ENCODE measurements around the gene NAPA. TPM values are rescaled to one million over a fixed set of nuclear protein-coding genes. Genes with fewer than 3 reads are reported as not detected.

Gene NAPA
- total RNA-seq, 5 donors from 2014 or later (not counting 1 experiment from before 2014, with no cell fraction given), result 81.1 to 119 (median 86.7) TPM

- Histone ChIP-seq H3K9me3 (no peaks in the 10 kb centered on the region), H3K27ac (ENCODE audit: low read length) (no peak overlapping the region), H3K4me1 (ENCODE audit: control insufficient read depth in 1 of 2, extremely low read depth in 1 of 2, insufficient read depth in 2 of 2, low read length in 2 of 2) (peaks cover 2 to 9% of the 10 kb centered on the region in 2 experiments), H3K27me3 (replicated peaks in 1 of 2; ENCODE audit: control insufficient read depth in 2 of 2, extremely low read depth in 1 of 2, insufficient read depth in 2 of 2, low read length in 1 of 2) (peaks cover 0 to 25% of the 10 kb centered on the region in 2 experiments), H3K36me3 (ENCODE audit: control insufficient read depth in 2 of 2, extremely low read depth in 1 of 2, insufficient read depth in 1 of 2, low read length in 1 of 2) (no peaks in the 10 kb centered on the region), H3K4me3 (ENCODE audit: control insufficient read depth in 1 of 2, extremely low read depth in 1 of 2, low read length in 1 of 2) (no peak overlapping the region)
- peaks cover 4 to 24% of the 10 kb centered on the region in 2 donors for H3K27me3 Mint-ChIP-seq
- H3K4me3 Mint-ChIP-seq, result no peak overlapping the region
- peaks cover 0 to 5% (median 3%) of the 10 kb centered on the region in 3 donors for H3K4me1 Mint-ChIP-seq
- ChIA-PET CTCF (interaction anchor here in 1 of 2 donors (0.7 kb wide), 1 partner anchor 142 kb away, joined by 3 read pairs; no protein-coding TSS in a partner anchor), POLR2A (interaction anchor here in 1 of 2 donors (0.6 kb wide), 1 partner anchor 845 kb away, joined by 3 read pairs; a partner anchor contains a TSS)
- H3K36me3 Mint-ChIP-seq, result peaks cover 5% of the 10 kb centered on the region
- DNase-seq, result no peak
- no peaks in the 10 kb centered on the region for H3K9me3 Mint-ChIP-seq
- H3K27ac Mint-ChIP-seq, result no peak overlapping the region
- WGBS (ENCODE audit: insufficient coverage), result 83% methylated on average over 15 of the region's 17 CpGs
- ATAC-seq (replicated peaks in 1 of 4), result no peak
Measured at GRCh38 chr19:47476438-47476972, 38.4 kb downstream of the NAPA start.

- DNase-seq, result no peak
- Histone ChIP-seq H3K4me3 (ENCODE audit: control insufficient read depth in 1 of 2, extremely low read depth in 1 of 2, low read length in 1 of 2) (no peak overlapping the region), H3K36me3 (ENCODE audit: control insufficient read depth in 2 of 2, extremely low read depth in 1 of 2, insufficient read depth in 1 of 2, low read length in 1 of 2) (no peaks in the 10 kb centered on the region), H3K27me3 (replicated peaks in 1 of 2; ENCODE audit: control insufficient read depth in 2 of 2, extremely low read depth in 1 of 2, insufficient read depth in 2 of 2, low read length in 1 of 2) (peaks cover 0 to 36% of the 10 kb centered on the region in 2 experiments), H3K9me3 (no peaks in the 10 kb centered on the region), H3K27ac (ENCODE audit: low read length) (no peak overlapping the region), H3K4me1 (ENCODE audit: control insufficient read depth in 1 of 2, extremely low read depth in 1 of 2, insufficient read depth in 2 of 2, low read length in 2 of 2) (peaks cover 2 to 17% of the 10 kb centered on the region in 2 experiments)
- peaks cover 6 to 10% (median 10%) of the 10 kb centered on the region in 3 donors for H3K4me1 Mint-ChIP-seq
- ChIA-PET CTCF (interaction anchor here in 1 of 2 donors (0.5 kb wide), 1 partner anchor 173 kb away, joined by 6 read pairs; no protein-coding TSS in a partner anchor), POLR2A (no interaction called here)
- no peak overlapping the region for H3K4me3 Mint-ChIP-seq
- peaks cover 14 to 33% of the 10 kb centered on the region in 2 donors for H3K27me3 Mint-ChIP-seq
- H3K9me3 Mint-ChIP-seq, result no peaks in the 10 kb centered on the region
- H3K27ac Mint-ChIP-seq, result no peak overlapping the region
- WGBS (ENCODE audit: insufficient coverage), result 91% methylated on average over 9 of the region's 9 CpGs
- peaks cover 5% of the 10 kb centered on the region for H3K36me3 Mint-ChIP-seq
- ATAC-seq (replicated peaks in 1 of 4), result no peak
Measured at GRCh38 chr19:47475465-47475864, 39.4 kb downstream of the NAPA start.

GRCh38 chr19:47473336-47473735, 41.5 kb downstream of the NAPA start:
- ChIA-PET CTCF (no interaction called here), POLR2A (interaction anchor here (0.6 kb wide), 2 partner anchors 113 to 727 kb away, joined by 3 to 6 read pairs; no protein-coding TSS in a partner anchor)
- ATAC-seq (replicated peaks in 1 of 4), result no peak
- Mint-ChIP-seq H3K9me3 (no peaks in the 10 kb centered on the region), H3K4me3 (no peak overlapping the region), H3K36me3 (peaks cover 3% of the 10 kb centered on the region), H3K27ac (no peak overlapping the region), H3K27me3 (peaks cover 27 to 53% of the 10 kb centered on the region in 2 donors), H3K4me1 (peaks cover 6 to 13% (median 12%) of the 10 kb centered on the region in 3 donors)
- Histone ChIP-seq H3K4me3 (ENCODE audit: control insufficient read depth in 1 of 2, extremely low read depth in 1 of 2, low read length in 1 of 2) (no peak overlapping the region), H3K4me1 (ENCODE audit: control insufficient read depth in 1 of 2, extremely low read depth in 1 of 2, insufficient read depth in 2 of 2, low read length in 2 of 2) (peaks cover 2 to 17% of the 10 kb centered on the region in 2 experiments), H3K36me3 (ENCODE audit: control insufficient read depth in 2 of 2, extremely low read depth in 1 of 2, insufficient read depth in 1 of 2, low read length in 1 of 2) (no peaks in the 10 kb centered on the region), H3K9me3 (no peaks in the 10 kb centered on the region), H3K27me3 (replicated peaks in 1 of 2; ENCODE audit: control insufficient read depth in 2 of 2, extremely low read depth in 1 of 2, insufficient read depth in 2 of 2, low read length in 1 of 2) (peaks cover 2 to 57% of the 10 kb centered on the region in 2 experiments), H3K27ac (ENCODE audit: low read length) (no peak overlapping the region)
- no peak for DNase-seq
- 86% methylated on average over 4 of the region's 10 CpGs for WGBS (ENCODE audit: insufficient coverage)

GRCh38 chr19:47471733-47472457, 43.0 kb downstream of the NAPA start, which contains the start of gene SLC8A2:
Gene SLC8A2 (minus strand): TSS chr19:47471893. CDS start chr19:47466403, 5,490 bp downstream.
- peak; percentile 52 to 89 (median 70) for ATAC-seq (replicated peaks in 1 of 4)
- Mint-ChIP-seq H3K27ac (peak within 1 kb of the TSS in 1 of 2 donors; percentile 67), H3K9me3 (no peaks in the 10 kb centered on the region), H3K27me3 (peaks cover 33 to 60% of the 10 kb centered on the region in 2 donors), H3K36me3 (peaks cover 3% of the 10 kb centered on the region), H3K4me3 (peak within 1 kb of the TSS in 2 of 3 donors; percentile 26 to 63), H3K4me1 (peaks cover 6 to 13% (median 12%) of the 10 kb centered on the region in 3 donors)
- WGBS (ENCODE audit: insufficient coverage), result 11% methylated on average over 9 of the region's 29 CpGs
- ChIA-PET POLR2A (no interaction called here), CTCF (interaction anchor here in 1 of 2 donors (0.5 kb wide), 1 partner anchor 105 kb away, joined by 3 read pairs; no protein-coding TSS in a partner anchor)
- peaks cover 2 to 69% of the 10 kb centered on the region in 2 experiments for H3K27me3 ChIP-seq (replicated peaks in 1 of 2; ENCODE audit: control insufficient read depth in 2 of 2, extremely low read depth in 1 of 2, insufficient read depth in 2 of 2, low read length in 1 of 2)
- H3K4me1 ChIP-seq (ENCODE audit: control insufficient read depth in 1 of 2, extremely low read depth in 1 of 2, insufficient read depth in 2 of 2, low read length in 2 of 2), result peaks cover 2 to 17% of the 10 kb centered on the region in 2 experiments
- H3K27ac ChIP-seq (ENCODE audit: low read length), result no peak within 1 kb of the TSS
- DNase-seq, result peak in 34 of 35 experiments; percentile 25 to 80 (median 67)
- H3K36me3 ChIP-seq (ENCODE audit: control insufficient read depth in 2 of 2, extremely low read depth in 1 of 2, insufficient read depth in 1 of 2, low read length in 1 of 2), result no peaks in the 10 kb centered on the region
- no peaks in the 10 kb centered on the region for H3K9me3 ChIP-seq
- H3K4me3 ChIP-seq (ENCODE audit: control insufficient read depth in 1 of 2, extremely low read depth in 1 of 2, low read length in 1 of 2), result peak within 1 kb of the TSS in 1 of 2 donors; percentile 15

GRCh38 chr19:47471381-47471732, 43.5 kb downstream of the NAPA start:
- H3K4me3 ChIP-seq (ENCODE audit: control insufficient read depth in 1 of 2, extremely low read depth in 1 of 2, low read length in 1 of 2), result peak overlapping the region in 1 of 2 donors; percentile 15
- Mint-ChIP-seq H3K27me3 (peaks cover 33 to 60% of the 10 kb centered on the region in 2 donors), H3K36me3 (peaks cover 3% of the 10 kb centered on the region), H3K9me3 (no peaks in the 10 kb centered on the region), H3K4me3 (peak overlapping the region in 1 of 3 donors; percentile 63), H3K4me1 (peaks cover 6 to 13% (median 12%) of the 10 kb centered on the region in 3 donors), H3K27ac (peak overlapping the region in 1 of 2 donors; percentile 67)
- DNase-seq (no peak), ATAC-seq (replicated peaks in 1 of 4) (peak in 2 of 4 experiments; percentile 21 to 31)
- no peaks in the 10 kb centered on the region for H3K36me3 ChIP-seq (ENCODE audit: control insufficient read depth in 2 of 2, extremely low read depth in 1 of 2, insufficient read depth in 1 of 2, low read length in 1 of 2)
- peaks cover 2 to 74% of the 10 kb centered on the region in 2 experiments for H3K27me3 ChIP-seq (replicated peaks in 1 of 2; ENCODE audit: control insufficient read depth in 2 of 2, extremely low read depth in 1 of 2, insufficient read depth in 2 of 2, low read length in 1 of 2)
- WGBS (ENCODE audit: insufficient coverage), result 7% methylated on average over 2 of the region's 16 CpGs
- H3K9me3 ChIP-seq, result no peaks in the 10 kb centered on the region
- ChIA-PET POLR2A (no interaction called here), CTCF (no interaction called here)
- no peak overlapping the region for H3K27ac ChIP-seq (ENCODE audit: low read length)
- H3K4me1 ChIP-seq (ENCODE audit: control insufficient read depth in 1 of 2, extremely low read depth in 1 of 2, insufficient read depth in 2 of 2, low read length in 2 of 2), result peaks cover 2 to 17% of the 10 kb centered on the region in 2 experiments

- 29% methylated on average over 13 of the region's 13 CpGs for WGBS (ENCODE audit: insufficient coverage)
- no peaks in the 10 kb centered on the region for H3K36me3 ChIP-seq (ENCODE audit: control insufficient read depth in 2 of 2, extremely low read depth in 1 of 2, insufficient read depth in 1 of 2, low read length in 1 of 2)
- H3K27ac ChIP-seq (ENCODE audit: low read length), result no peak overlapping the region
- no peak for ATAC-seq (replicated peaks in 1 of 4)
- Mint-ChIP-seq H3K27ac (peak overlapping the region in 1 of 2 donors; percentile 67), H3K27me3 (peaks cover 33 to 65% of the 10 kb centered on the region in 2 donors), H3K36me3 (peaks cover 3% of the 10 kb centered on the region), H3K4me3 (peak overlapping the region in 1 of 3 donors; percentile 63), H3K9me3 (no peaks in the 10 kb centered on the region), H3K4me1 (peaks cover 6 to 13% (median 12%) of the 10 kb centered on the region in 3 donors)
- H3K9me3 ChIP-seq, result no peaks in the 10 kb centered on the region
- H3K4me1 ChIP-seq (ENCODE audit: control insufficient read depth in 1 of 2, extremely low read depth in 1 of 2, insufficient read depth in 2 of 2, low read length in 2 of 2), result peaks cover 2 to 17% of the 10 kb centered on the region in 2 experiments
- H3K27me3 ChIP-seq (replicated peaks in 1 of 2; ENCODE audit: control insufficient read depth in 2 of 2, extremely low read depth in 1 of 2, insufficient read depth in 2 of 2, low read length in 1 of 2), result peaks cover 2 to 81% of the 10 kb centered on the region in 2 experiments
- DNase-seq, result no peak
- CTCF ChIA-PET, result no interaction called here
- POLR2A ChIA-PET, result no interaction called here
- no peak overlapping the region for H3K4me3 ChIP-seq (ENCODE audit: control insufficient read depth in 1 of 2, extremely low read depth in 1 of 2, low read length in 1 of 2)
Measured at GRCh38 chr19:47470447-47471195, 44.2 kb downstream of the NAPA start.

Data from T-cell (primary cell).